ENCODE results near the gene CROCC2.

Gene CROCC2

DNA sequence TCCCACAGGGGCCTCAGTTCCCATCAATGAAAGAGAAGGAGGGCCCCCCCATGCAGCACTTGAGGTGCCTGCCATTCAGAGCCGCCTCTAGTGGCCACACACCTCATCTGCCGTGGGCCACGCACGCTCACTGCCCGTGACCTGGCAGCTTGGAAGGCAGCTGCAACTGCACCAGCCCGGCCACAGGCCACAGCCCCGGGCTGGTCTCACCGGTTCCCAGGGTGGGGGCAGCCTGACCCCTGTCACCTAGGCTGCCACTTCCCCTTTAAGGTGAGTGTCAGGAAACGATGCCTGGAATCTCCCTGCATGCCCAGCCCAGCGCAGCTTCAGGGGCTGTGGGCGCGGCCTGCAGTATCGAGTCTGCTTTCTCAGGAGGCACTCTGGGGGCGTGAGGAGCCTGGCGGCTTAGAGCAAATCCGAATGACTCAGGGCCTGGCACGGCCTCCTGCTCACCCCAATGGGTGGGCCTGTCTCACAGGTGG lies 12.7 kb upstream of the CROCC2 start:
- no peak for DNase-seq

DNA sequence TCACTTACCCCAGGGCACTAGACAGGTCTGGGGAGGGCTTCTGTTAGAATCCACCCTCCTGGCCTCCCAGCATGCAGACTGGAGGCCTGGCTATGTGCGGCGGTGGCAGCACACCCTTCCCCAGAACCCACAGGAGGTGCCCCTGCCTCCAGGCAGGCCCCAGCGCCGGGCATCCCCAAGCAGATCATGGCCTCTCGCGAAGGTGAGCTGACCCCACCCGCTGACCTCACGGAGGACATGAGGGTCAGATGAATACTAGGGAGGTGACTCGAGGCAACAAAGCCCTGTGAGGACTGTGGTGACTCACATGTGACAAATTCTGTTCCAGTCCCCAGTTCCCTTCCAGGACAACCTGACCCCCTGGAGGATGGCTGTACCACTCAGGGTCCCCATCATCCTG lies 12.1 kb upstream of the CROCC2 start:
- no peak for DNase-seq

DNA sequence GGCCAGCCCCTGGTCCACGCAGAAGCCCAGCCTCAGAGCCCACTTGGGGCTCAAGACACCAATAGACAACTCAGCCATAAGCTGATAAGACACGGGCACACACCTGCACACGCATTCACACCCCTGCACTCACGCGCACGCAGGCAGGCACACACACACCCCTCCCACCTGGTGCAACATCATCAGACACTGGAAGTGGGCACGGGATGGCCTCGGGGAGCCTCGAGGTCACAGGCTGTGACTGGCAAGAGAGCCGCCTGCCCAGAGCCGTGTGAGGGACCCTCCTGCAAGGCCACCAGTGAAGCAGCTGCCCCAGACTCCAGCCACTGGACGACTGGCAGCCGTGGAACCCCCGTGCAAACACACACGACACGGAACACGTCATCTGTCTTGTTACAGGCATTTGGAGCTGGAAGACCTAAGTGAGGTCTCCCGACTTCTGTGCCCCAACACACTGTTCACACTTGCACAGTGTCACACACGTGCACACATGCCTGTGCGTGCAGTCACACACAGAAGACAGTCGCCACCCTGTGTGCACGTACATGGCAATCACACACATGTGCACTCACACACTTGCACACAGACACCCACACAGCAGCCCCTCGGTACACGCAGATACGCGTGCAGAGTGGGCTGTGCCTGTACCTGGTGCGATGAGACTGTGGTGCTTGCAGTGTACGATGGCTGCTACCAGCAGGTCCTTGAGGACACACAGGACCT lies 11.1 kb upstream of the CROCC2 start:
- no peak for DNase-seq

DNA sequence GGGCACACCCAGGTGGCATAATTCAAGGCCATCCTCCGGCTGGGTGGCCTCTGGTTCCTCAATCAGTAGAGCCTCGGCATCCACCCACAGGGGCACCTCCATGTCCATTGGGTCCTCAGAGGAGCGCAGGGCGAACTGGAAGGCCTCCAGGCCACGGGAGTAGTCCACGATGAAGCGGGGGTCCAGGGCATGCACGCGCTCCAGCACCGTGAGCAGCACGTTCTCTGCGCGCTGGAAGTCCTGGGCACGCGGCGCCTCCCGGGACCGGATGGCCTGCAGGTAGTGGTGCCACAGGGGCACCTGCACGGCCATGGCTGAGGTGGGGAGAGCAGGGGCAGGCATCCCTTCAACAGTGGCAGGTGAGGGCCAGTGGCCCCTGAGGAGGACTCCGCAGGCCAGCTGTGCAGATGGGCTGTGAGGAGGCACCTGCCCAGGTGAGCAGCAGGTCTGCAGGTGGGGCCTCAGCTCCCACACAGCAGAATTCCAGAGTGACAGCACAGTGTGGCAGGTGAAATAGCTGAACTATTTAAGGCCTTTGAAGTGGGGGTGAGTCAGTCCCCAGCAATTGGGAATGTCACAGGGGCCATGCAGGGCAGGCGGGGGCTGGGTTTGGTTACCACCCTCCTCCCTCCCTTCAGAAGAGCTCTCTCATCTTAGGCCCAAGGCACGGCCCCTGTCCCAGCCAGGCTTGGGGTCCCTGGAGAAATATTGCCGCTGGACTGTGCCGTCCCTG lies 10.3 kb upstream of the CROCC2 start, which contains the start of gene MAB21L4:
Gene MAB21L4 (minus strand): TSS at position 501 of the 733 bp plus-strand sequence. CDS start 159 bp downstream, at position 342.
- no peak for DNase-seq

DNA sequence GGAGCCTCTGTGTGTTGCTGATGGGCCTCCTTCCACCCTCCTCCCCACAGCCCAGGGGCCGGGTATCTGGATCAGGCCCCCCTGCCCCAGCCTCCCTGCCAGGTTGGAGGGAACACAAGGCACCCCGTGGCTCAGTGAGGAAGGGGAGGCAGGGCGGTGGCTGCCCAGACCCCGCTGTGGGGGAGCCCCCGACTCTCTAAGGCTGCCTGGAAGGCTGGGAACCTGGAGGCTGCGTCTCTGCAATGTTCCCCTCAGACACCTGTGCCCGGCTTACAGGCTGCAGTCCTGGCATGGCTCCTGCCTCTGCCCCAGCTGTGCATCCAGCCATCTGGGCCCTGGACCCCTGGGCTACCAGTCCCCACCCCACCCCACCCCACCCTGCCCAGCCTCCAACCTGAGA lies 9.7 kb upstream of the CROCC2 start:
- DNase-seq: no peak

DNA sequence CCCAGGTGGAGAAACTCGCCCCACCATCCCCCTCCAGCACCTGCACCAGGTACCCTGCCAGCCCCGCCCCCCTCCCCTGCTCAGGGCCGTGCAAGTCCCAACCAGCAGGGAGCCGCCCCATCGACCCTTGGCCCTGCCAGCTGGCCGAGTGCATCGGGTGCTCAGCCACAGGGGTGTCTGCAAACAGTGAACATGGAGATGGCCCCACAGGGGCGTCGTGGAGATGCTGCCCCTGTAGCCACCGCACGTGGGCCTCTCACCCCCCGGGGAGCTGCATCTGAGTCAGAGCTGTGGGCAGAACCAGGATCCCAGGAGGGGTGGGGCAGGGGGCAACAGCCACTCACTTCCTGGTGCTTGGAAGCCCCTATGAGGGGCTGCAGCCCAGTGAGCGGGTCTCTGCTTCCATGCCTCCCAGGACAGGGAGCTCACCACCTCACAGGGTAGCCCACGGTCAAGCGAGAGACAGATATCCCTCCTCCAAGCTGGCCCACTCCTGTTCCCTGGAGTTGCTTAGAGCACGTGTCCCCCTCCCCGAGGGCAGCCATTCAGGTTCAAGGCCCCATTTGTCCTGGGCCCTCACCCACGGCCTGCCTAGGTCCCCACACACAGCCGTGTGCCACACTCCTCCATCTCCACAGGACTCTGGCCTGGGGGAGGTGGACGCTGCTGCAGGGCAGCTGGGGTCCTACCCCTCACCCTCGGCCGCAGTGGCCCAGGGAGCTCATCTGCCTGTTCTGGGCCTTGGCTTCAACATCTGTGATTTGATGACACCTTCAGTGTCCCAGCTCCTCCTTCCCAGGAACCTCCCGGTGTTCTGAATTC lies 9.1 kb upstream of the CROCC2 start:
- no peak for DNase-seq

DNA sequence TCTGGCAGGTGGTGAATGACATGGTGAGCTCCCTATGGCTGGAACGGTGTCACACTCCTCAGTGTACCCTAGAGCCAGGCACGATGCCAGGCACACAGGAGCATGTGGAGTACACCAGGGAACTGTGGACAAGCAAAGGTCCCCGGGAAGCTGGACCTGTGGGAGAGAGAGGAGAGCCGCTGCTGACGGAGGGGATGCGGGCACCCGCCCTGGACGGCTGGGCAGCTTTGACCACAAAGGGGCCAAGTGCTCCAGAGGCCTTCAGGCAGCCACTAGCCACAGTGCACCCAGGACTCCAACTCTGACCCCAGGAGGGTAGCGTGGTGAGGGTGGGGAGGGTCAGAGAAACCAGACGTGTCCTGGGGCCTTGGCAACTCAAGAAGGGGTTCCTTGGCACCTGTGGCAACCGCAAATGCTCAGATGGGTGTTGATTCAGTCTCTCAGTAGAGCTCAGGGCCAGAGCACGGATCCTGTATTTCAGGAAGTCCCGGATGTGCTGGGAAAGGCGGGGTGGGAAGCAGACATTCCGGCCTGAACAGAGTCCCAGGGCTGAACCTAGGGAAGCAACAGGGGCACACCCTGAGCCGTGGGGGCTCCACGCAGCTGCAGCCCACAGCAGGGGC lies 7.9 kb upstream of the CROCC2 start:
- DNase-seq: no peak

DNA sequence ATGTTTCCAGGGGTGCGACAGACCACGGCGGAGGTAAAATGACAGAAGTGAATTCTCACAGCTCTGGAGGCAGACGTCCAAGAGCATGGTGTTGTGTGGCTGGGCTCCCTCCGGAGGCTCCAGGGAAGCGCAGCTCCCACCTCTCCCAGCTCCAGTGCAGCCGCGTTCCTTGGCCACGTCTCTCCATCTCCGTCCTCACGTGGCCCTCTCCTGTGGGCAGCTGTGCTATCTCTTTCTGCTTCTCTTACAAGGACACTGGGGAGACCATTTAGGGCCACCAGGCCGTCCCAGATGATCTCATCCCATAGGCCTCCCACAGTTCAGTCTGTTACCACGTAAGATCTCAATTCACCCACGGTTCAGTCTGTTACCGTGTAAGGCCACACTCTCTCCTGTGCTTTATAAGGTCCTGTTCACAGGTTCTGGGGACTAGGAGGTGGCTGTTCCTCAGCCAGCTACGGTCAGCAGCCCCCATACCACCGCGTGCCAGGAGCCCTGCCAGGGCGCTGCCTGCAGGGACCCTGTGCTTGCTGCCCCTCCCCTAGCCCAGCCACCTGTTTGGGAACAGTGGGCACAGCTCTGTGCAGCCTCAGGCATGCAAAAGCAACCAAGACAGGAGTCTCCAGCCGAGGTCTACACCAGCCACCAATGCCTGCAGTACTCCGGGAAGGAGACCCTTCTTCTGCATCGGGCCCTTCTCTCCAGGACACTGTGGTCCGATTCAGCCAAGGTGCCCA lies 7.2 kb upstream of the CROCC2 start:
- DNase-seq: no peak

DNA sequence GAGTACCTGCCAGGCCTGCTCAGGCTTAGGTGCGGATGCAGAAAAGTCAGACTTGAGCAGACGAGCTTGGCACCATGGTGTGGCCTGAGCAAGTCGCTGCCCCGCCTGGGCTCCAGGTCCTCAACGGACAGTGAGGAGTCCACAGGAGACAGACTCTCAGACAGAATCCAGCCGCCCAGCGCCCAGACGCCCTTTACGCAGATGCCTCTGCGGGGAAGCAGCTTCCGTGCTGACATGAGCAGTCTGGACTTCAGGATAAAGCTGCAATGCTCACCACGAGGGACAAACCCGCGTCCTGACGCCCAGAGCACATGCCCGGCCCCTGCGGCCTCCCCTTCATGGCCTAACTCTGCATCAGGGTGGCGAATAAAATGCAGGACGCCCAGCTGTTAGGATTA lies 6.7 kb upstream of the CROCC2 start:
- no peak for DNase-seq

DNA sequence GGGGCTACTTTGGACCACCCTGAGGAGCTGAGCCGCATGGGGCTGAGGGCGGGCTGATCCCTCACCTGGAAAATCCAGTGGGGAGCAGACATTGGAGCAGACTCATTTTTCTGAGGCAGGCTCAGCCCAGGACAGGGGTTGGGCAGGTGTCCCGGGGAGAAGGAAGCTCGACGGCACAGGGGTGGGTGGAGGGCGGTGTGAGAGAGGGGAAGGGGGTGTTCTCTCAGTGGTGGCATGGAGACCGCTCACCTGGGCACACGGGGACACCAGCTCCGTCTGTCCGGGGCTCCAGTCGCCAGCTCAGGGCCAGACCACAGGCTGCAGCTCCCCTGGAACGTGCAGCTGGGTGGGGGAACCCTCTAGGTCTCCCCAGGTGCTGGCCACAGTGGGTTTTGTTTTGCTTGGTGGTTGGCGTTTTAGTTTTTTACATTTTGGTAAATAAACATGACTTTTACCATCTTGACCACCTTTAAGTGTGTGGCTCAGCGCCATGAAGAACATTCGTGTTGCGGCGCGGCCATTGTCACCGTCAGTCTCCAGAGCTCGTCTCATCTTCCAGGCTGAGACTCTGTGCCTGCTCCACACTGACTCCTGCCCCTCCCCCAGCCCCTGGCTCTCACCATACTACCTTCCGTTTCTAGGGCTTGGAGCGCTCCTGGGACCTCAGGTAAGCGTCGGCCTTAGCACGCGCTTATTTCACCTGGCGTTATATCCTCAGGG lies 5.8 kb upstream of the CROCC2 start:
- DNase-seq: no peak

DNA sequence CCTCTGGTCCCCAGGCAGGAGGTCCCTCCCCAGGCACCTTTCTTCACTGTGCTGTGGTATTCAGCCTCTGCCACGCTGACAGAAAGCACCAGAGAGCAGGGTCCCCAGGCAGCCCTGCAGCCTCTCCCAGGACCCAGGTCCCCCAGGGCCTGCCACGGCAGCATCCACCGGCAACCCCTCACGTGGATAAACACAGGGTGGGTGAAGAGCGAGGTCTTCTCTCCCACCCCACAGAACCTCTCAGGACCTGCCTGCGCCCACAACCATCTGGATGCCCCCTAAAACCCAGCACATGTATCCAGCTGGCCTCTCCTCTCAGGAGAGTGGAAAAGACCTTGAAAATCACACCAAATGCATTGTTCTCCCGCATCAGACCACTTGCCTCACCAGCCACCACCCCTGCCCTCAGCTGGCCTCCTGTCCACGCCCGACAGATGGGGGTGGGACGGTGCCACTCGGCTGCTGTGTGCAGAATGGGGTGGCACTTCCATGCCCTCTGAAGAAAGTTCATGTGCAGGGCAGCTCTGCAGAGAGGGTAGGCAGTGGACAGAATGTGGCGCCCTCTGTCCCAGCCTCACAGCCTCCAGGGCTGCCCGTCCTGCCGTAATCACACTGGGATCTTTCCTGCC lies 4.0 kb upstream of the CROCC2 start:
- DNase-seq: no peak

DNA sequence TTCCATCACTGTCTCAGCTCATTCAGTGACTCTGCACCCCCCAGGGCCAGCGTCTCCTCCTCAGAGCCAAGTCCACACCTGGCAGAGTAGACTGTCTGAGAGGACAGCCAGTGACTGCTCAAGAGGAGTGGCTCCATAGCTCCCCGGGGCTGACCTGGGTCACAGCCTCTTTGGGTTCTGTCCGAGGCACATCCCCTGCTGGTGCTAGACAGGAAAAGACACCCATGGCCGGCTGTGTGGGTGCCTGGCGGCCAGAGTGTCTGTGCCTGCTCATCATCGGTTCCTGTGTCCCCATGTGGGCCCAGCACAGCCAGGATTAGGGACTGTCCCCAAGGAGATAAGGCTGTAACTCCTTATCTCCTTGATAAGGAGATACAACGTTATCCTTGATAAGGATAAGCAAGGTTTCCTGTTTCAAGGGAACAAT lies 3.5 kb upstream of the CROCC2 start:
- DNase-seq: no peak

DNA sequence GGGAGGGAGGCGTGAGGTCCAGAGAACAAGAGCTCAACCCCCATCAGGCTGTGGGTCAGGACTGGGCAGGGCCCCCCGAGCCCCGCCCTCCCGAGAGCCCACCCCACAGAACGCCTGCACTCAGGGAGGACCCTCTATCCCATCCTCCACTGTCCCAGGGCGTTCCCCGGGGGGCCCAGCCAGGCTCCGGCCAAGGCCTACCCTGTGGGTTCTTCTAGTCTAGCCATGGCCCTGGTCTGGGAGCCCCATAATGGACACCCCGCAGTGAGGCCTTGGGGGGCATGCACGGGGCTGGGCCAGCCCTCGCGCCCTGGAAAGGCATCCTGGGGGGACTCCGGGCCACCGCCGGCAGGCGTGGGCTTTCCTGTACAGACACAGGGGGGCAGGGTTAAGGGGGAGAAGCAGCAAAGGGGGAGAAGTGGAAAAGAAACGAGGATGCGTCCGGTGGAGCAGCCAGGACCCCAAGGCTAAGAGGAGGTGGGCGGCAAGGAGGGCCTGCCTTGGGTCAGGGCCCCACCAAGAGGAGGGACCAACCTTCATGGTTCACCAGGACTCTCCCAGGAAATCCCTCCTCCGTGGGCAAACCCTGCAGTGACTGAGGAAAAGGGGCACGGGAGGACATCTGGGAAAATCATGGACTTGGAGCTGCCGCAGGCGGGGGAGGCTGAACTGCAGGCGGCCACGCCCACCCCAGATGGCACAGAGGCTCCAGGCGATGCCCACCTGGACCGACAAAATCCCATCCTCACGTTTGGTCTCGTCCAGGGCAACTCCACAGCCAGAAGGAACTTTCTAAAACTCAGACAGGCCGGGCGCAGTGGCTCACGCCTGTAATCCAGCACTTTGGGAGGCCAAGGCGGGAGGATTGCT lies 2.7 kb upstream of the CROCC2 start:
- DNase-seq: no peak

DNA sequence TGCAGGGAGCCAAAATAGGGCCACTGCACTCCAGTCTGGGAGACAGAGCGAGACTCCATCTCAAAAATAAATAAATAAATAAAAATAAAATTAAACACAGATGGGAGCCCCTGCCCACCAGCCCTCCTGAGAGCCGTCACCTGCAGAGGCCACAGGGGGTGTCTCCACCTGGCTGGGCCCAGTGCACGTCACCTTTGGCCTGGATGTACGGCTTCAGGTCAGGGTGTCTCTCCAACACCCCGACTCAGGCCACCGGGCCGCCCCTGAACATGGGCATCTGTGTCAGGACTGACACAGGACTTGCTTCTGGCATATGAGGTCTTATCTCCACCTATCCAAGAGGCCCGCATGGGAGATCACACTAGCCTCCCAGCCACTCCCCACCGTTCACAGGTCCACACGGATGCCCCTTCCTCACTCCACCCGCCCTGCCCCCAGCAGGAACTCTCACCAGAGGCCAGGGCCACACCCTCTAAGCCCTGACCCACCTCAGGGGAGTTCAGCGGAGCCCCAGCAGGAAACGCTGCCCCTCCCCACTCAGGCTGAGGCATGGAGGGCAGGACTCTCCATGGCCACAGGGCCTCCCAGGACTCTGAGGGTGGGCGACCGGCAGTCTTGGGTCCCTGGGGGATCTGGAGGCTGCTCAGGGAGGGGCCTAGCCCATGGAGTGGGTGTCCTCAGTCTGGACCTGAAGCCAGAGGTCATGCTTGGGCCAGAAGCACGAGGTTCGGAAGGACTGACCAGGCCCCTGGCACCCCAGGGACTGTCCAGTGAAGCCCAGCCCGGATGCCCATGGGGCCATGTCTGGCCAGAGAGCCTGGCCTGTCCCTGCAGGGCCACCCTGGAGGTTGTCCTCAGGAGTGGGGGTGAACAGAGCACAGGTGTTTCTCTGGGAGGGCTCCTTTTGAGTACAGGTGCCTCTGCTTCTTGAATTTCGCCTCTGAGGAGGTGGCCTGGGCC lies 1.6 kb upstream of the CROCC2 start:
- no peak for DNase-seq

DNA sequence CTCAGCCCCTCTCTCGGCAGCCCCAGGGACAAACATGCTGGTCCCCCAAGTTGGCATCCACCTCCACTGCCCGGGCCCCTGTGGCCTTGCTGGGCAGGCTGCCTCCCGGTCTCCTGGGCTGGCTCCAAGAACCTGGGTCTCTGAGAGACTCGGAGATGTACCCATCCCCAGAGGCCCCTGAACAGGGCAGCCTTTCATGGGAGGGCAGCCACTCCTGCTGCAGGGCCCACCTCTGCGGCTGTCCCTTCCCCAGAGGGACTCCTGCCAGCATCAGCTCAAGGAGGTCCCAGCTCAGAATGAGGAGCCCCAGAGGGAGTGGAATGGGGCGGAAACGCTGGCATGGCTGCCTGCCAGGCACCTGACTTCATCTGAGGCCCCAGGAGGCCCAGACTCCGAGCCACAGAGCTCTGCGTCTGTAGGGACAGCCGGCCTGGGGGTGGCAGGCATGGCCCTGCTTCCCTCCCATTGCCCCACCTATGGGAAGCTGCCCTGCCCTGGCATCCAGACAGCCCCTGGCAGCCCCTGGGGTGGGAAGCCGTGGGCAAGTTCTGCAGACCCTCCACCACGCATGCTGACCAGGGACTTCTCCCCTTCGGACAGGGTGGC lies 857 bp upstream of the CROCC2 start:
- no peak for DNase-seq

DNA sequence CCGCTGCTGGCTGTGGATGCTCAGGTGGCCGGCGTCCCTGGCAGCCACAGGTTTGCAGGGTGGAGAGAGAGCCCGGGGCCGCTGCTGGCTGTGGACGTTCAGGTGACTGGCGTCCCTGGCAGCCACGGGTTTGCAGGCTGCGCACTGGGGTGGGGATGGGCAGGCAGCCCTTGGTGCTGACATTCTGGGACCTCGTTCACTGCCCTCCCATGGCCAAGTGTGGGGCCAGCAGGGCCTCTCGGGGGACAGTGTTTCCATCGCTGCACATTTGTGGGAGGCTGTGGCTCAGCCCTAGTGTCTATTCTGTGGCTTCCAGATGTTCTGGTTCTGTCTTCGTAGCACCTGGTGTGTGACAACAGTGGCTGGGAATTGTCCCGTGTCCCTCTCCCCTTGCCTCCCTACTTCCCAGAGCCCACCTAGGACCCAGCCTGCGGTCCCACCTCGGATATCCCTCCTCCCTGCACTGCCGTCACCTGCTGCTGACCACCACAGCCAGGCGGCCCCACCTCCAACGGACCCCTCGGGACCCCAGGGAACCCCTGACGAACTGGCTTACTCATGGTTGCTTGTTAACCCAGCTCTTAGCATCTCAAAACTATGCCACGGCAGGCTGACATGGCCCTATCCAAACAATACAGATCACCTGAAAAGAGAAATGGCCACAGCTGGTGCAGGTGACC lies 915 bp downstream of the CROCC2 start:
- DNase-seq: no peak

DNA sequence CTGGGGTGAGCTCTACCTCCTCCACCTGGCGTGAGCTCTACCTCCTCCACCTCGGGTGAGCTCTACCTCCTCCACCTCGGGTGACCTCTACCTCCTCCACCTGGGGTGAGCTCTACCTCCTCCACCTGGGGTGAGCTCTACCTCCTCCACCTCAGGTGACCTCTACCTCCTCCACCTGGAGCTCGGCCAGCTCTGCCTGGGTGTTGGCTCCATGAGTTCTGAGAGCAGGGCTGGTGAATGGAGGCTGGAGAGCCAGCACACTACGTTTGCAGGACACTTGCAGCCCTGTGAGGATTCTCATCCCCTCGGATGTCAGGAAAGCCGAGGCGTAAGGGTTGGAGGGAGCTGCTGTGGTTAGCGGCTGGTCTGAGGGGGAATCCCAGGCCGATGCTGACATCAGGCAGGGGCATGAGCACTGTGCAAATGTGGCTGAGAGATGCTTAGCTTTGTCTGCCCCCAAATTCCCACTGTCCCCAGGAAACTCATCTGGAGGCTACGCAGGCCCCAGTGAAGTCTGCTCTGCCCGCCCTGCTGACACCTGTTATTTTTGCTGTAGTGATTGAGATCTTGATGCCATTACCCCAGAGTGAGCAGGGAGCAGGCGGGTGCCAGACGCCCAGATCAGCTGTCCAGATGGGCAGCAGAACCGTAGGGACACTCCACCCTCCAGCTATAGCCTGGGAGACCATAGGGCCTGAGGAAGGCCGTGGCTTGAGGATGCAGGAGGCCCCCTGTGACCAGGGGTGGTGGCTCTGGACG lies 3.3 kb downstream of the CROCC2 start:
- no peak for DNase-seq

Data from activated CD8-positive, alpha-beta memory T cell treated with anti-CD3 and anti-CD28 coated beads for 24 hours (primary cell).